Body of pancreas (tissue), 4 donors: ENCODE results near the gene CRYBB1.

Source experiments
- CTCF ChIP-seq, 7 experiments: fragments of 450-650 bp in 4 of 7; fragments of 200-600 bp in 3 of 7; sonication (generic) in 3 of 7; IDR thresholded peaks; one replicate each; pipeline ENCODE4 v1.5.1; 2016 to 2019; ENCODE audit warnings: antibody characterized with exemption in 7 of 7
- POLR2A ChIP-seq, 3 donors: fragments of 450-650 bp; IDR thresholded peaks; one replicate each; pipeline ENCODE4 v1.6.1; 2016; ENCODE audit warnings: antibody characterized with exemption in 3 of 3, mild to moderate bottlenecking in 2 of 3

GRCh38 chr22:26559961-26560575, 57.8 kb downstream of the CRYBB1 start:
- TF ChIP-seq CTCF (IDR thresholded peaks at IDR 0.05) (no peak), POLR2A (IDR thresholded peaks at IDR 0.05) (peak in 2 of 3 donors; percentile 19 to 41)
